ENCODE data around the gene XKR3.
"Not testable (repeated sequence)": the region's sequence is repeated elsewhere in the genome, so short reads cannot be mapped to it uniquely, and the experiment has no call there.

XKR3 gene

DNA sequence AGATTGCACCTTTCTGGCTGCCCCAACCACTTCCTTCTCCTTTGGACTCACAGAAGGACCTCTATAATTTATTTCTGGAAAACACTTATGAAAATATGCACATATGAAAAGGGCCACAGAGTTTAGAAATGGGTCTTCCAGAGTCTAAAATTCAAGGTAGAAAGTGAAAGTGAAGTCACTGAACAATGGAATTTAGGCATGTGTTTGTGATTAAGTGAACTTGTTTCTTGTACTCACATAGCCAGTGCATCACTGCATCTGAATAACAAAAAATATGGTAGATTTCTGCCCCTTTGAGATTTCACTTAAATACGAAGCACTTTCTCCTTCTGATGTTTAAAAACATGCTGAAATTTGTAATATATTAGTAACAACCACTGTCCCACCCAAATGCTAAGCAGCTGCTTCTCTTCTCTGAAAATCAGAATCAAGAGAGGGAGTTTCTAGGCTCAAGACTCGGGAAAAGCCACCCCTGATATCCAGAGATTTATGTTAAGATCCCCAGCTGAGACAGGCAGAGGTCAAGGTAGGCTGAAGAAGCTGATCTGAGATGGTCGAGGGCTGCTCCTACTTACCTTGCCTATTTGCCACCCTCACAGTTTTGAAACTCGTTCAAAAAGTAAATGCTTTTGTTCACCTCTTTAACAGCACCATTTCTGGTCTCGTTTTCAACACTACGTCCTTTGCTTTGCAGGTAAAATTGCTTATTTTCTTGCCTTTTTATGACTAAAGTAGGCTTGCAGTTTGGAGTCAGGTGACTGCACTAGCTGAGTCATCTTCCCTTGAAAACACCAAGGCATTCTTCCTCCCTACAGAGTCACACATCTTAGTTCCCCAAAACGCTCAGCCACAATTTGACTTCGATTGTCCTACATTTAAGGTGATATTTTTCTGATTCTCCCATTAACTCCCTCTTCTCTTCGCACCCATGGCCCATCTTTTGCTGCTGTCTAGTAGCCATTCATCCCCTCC is at the start of gene XKR3:
Gene XKR3 (minus strand): TSS at position 696 of the 972 bp plus-strand sequence. CDS start 17,338 bp downstream, outside the sequence.
- peak; percentile 6 for DNase-seq

DNA sequence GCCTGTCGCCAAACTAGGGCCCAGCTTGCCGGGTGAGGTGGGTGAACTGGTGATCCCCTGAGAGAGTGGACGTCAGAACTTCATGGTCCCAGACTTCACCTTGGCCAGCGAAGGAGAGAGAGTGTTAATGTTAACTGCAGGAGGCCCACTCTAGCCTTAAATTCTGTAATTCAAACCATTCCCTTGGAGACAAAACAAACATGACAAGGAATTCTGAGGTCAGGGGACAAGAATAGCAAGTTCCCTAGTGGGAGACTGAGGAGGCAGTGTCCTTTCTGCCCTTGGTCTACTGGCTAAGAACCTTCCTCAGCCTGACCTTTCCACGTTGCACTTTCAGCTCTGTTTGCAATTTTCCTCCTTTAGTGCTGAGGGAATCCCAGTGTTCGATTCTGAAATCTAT is 44.4 kb upstream of the XKR3 start:
- DNase-seq: not testable (repeated sequence)

DNA sequence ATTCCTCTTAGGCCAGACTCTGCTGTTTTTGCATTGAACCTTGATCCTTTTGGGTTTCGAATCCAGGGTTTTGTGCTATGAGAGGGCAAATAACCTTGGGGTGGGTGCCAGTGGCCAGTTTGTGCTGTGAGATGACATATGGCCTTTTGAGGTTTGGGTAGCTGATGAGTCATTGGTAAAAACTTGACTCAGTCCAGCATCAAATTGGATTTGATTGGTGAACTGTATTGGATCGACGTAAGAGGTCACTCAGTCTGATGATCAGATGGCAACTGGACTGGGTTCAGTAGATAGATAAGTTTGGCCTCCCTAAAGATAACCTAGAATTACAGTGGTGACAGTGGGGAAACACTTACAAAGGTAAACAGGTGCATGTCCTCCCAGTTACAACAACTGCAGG is 41.0 kb upstream of the XKR3 start:
- DNase-seq: no peak

DNA sequence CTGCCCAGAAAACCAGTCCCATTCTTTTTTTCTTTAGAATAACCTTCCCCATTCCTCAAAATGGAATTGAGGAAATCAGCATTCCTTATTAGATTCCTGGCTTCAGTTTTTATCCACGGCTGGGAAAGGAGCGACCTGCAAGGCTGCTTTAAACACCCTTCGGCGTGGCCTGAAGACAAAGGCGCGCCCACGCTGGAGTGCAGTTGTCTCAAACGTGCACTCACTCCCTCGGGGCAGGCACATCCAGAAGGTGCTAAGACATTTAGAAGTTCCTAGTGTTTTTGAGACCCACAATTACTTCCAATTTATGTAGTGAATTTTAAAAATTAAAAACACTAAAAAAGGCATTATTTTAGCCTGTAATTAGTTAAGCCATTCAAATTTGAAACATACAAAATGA is 31.6 kb upstream of the XKR3 start:
- not testable (repeated sequence) for DNase-seq

DNA sequence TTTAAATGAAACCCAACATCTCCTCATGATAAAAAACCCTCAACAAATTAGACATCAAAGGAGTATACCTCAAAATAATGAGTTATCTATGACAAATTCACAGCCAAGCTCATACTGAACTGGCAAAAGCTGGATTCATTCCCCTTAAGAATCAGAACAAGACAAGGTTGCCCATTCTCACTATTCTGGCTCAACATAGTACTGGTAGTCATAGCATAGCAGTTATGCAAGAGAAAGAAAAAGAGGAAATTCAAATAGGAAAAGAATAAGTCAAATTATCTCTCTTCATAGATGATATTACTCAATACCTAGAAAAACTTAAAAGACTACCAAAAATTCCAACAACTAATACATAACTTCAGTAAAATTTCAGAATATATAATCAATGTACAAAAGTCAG is 29.4 kb upstream of the XKR3 start:
- no peak for DNase-seq

DNA sequence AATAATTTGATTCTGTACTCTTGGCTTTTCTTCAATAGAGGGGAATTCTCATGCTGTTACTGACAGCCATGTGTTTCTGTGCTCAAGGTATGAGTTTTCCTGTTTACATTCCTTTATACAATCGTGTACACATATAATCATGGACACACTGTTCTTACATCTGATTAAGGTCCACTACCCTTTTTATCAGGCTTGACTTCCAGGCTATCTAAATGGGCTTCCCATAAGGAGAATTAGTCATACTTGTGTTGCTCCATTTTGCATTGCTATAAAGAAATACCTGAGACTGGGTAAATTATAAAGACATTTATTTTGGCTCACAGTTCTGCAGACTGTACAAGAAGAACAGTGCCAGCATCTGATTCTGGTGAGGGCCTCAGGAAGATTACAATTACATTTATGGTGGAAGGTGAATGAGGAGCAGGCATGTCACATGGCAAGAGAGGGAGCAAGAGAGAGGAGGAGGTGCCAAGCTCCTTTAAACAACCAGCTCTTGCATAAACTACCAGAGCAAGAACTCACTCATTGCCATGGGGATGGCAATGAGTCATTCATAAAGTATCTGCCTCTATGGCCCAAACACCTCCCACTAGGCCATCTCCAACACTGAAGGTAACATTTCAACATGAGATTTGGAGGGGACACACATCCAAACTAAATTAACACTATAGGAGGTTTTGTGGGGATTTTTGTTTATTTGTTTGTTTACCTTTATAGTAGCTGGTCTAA is 26.2 kb upstream of the XKR3 start:
- not testable (repeated sequence) for DNase-seq

DNA sequence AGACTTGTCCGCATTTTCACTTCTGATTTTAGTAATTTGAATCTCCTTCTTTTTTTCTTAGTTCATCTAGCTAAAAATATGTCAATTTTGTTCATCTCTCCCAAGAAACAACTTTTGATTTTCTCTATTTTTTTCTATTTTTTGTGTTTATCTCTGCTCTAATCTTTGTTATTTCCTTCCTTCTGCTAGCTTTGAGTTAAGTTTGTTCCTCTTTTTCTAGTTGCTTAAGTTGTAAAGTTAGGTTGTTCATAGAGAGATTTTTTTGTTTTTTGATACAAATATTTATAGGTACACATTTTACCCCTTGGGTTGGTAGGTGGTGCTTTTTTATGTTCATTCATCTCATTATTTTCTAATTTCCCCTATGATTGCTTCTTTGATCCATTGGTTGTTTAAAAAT is 22.1 kb upstream of the XKR3 start:
- no peak for DNase-seq

DNA sequence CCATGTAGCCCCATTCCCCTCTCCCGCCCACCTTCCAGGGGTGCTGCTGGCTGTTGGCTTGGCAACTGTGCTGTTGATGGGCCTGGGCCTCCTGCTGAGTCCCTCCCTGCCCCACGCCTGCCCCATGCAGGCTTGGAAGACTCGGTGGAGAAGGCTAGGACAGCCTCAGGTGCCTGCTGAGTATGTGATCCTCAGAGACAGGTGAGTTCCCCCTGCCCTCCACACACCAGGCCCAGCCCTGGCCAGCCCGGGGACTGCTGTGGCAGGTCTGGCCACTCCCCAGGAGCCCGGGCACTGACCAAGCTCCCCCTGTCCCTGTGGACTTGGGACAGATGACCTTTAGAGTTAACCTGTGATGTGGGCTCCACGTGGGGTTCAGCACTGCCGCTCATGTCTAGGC is 20.7 kb upstream of the XKR3 start:
- DNase-seq: no peak

DNA sequence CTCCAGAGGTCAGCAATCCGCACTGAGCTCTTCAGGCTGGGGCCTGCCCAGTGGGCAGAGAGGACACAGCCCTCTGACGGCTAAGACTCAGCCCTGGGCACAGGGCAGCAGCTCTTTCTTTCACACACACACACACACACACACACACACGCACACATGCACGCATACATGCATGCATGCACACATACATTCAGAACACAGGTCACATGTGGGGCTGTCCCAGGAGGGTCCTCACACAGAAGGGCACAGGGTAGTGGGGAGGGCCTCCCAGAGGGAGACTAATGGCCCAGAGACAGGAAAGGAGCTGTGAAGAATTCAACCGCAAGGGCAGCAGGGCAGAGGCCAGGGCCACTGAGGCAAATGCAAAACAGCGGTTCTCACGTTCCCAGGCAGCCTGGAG is 20.3 kb upstream of the XKR3 start:
- no peak for DNase-seq

DNA sequence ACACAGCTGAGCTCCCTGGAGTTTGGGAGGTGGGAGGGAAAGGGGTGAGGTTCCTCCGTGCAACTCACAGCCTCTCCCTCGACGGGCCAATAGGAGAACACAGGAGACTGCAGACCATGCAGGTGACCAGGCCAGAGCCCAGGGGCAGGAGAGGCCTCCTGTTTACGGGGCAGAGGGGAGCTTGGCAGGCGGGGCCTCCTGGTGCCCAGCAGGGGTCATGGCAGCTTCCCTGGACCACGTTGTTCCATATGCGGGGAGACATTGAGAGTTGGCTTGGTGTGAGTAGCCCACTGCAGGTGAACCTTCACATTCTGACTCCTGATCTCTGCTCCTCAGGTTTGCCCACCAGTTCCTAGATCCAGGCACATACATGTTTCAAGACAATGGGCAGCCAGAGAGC is 19.3 kb upstream of the XKR3 start:
- DNase-seq: no peak

DNA sequence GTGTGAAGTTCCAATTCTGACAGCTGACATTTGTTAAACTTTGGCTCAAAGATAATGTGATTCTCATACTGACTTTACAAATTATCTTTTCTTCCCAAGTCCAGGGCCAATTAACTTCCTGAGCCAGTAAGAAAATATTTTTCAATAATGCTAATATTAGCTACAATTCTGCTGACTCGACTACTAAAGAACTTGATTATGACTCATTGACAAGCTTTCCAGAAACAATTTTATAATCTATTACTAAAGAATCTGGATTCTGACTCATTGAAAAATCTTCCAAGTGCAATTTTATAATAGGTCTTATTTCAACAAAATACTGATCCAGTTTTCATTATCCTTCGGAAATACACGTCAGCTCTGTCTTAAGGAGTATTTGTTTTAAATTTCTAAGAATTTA is 12.9 kb upstream of the XKR3 start:
- DNase-seq: no peak

DNA sequence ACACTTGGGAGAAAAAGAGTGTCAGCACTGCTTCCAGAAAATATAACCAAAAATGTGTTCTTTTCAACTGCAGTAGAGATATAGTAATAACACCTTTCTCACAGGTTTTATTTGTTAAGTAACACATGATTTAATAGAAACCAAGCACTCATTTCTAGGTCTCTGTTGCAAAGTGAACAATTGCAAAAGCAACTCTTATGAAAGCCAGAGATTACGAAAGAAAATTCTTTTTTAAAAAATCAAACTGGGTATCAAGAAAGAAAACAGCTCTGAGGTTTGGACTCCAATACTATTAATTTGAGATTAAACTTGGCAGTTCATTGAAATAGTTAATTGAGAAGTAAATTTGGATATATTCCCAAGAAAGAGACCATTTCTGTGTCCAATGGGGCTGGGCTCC is 9.8 kb upstream of the XKR3 start:
- no peak for DNase-seq

DNA sequence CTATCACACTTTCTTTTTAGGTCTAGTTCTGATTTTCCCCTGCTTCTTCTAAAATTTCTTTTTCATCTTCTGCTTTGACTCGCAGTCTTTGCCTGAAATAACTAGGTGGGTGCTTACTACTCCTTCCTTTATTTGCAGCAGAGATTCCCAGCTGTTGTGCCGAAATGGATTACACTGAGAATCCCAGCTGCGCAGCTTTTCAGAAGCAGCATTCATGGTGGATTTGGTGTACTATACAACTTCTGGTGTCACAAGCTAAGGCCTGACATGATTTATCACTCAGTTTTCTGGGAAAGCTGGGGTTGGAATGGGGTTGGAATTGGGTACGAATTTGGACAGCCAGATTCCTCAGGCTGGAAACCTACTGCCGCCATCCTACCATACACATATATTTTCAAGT is 6.0 kb upstream of the XKR3 start:
- no peak for DNase-seq

DNA sequence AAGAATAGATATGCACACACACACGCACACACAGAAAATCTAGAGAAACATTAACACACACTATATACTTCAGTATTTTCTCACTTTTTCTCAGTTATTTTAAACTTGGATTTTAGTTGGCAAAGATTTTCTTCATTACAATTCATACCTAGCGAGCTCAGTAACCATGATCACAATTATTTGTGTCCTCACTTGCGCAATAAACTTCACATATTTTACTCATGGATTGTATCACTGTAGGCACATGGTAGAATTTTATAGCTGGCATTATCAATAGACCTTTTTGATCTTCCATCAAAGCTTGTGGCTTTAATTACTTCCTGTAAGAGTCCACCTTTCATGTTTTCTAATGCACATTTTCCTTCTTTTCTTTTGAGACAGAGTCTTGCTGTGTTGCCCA is 4.8 kb upstream of the XKR3 start:
- DNase-seq: no peak

DNA sequence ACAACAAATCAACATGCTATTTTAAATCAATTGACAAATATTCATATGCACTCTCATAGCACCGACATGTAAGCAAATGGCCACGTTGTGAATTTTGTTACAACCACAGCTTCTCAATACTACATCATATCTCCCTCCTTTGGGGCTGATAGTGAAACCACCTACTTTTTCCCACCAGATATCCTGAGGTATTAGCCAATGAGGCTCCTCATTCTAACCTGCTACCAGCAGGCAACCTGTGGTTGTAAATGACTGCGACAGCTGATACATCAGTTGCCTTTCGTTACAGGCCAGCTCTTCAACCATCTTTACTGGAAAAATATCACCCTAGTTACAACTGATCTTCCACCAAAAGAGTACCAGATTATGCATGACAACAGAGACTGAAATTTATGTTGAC is 3.7 kb upstream of the XKR3 start:
- DNase-seq: no peak

DNA sequence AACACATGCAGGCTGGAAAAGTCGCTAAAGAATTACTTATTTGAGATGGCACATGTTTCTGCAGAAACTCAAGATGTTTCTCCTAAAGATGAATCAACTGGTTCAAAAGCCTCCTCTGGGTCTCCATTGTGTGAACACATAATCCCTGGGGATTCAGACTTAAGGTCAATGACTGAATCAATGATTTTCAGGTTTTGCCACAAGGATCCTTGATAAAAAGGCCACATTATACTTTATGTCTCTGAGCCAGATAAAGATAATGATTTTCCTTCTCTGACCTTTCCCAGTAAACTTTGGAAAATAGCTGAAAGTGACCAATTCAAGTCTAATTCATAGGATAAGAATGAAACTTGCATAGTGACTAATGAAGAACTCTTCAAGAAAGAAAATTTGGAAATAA is 2.3 kb upstream of the XKR3 start:
- no peak for DNase-seq

DNA sequence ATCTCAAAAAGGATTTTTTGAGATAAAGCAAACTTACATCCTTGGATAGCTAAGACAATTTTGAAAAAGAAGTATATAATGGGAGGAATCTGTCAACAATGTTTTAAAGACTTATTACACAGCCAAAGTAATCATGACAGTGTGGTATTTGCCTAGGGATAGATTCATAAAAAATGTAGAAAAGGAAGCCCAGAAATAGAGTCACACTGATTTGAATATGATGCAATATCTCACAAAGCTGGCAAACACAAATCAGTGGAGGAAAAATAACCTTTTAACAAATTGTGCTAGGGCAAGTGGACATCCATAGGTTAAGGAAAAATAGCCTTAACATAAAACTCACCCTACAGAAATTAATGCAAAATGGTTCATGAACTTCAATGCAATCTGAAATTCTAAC is 6.0 kb downstream of the XKR3 start:
- no peak for DNase-seq

DNA sequence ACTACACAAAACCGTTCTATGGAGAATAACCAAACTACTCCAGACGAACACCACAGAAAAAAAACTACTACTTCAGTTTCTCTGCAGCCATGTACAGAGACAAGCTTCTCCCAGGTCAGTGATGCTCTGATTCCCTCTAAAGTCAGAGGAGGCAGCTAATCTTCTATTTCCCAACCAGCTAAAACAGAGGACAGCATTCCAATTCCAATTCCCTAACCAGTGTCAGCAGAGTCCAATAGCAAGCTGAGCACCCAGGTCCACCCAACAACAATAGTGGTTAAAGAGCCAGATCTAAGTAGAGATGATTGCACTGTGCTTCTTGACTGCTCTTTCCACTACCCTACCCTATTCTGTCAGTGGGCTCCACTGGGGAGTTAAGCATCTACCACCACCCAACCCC is 6.7 kb downstream of the XKR3 start:
- no peak for DNase-seq

DNA sequence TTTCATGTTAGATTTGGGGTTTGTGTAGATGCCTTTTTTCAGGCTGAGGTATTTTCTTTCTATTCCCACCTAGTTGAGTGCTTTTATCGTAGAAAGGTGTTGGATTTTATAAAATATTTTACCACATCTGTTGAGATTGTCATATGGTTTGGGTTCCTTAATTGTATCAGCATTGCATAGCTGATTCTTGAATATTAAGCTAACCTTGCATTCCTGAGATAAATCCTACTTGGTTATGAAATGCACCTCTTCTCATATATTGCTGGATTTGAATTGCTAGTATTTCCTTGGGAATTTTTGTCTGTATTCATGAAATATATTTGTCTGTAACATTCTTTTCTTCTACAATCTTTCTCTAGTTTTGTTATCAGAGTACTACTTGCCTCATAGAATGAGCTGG is 10.1 kb downstream of the XKR3 start:
- DNase-seq: no peak

DNA sequence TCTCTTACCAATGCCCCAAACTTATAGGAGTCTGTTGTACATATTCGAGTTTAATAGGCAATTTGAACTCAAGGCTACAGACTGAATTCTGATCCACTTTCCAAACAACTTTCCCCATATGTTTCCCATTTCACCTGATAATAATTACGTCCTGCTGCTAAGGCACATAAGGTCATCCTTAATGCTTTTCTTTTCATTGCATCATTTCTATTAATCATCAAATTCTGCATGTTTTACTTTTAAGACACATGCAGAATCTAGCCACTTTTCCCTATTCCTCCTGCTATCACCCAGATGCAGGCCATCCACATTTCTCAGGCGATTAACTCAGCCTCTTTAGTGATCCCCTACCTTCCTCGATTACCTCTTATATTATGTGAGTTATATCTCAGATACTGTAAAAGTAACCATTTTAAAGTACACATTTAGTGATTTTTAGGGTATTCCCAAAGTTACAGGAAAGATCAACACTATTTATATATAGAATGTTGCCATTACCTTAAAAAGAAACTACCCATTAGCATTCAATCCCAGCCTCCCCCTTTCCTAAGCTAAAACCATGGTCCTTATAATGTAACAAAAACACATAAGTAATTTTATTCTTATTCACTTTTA is 14.9 kb downstream of the XKR3 start:
- no peak for DNase-seq

DNA sequence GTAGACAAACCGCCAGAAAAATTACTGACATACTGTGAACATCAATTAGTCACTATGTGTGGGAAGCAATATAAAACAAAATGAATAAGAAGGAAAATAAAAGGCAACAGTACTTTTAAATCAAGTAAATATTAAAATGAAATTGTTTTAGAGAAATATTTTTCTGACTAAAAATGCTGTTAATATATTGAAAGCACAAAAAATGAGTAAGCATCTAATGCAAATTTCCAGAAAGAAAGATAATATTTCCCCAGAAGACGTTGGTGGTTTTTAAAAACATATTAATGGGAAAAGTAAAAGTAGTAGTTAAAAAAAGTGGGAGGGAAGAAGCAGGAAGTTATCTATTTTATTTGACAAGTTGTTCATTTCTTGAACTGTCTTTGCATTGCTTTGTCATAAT is 16.5 kb downstream of the XKR3 start:
- DNase-seq: no peak

DNA sequence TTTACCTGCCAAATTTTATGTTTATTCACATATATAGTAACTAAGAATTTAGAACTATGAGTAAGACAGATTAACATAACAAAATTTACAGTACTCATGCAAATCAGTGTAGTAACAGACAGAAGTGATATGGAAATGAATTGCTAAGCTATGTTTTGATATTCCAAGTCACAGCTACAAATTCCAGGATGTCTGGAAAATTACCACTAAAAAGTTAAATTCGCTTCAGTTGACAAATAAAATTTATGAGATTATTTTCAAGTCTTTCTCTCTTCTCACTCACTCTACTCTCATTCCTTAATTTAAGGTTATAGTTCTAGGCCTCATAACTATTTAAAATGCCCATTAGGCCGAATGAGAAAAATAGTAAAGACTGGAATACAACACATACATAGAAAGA is 18.1 kb downstream of the XKR3 start:
- no peak for DNase-seq

DNA sequence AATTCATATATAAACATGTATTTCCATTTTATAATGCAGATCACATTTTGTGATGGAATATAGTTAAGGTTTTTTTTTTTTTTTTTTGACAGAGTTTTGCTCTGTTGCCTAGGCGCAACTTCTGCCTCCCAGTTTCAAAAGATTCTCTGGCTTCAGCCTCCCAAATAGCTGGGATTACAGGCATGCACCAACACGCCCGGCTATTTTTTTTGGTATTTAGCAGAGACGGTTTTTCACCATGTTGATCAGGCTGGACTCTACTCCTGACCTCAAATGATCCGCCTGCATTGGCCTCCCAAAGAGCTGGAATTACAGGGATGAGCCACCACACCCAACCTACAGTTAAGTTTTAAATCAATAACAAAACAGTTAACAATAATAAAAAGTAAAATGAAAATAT is 18.8 kb downstream of the XKR3 start:
- DNase-seq: no peak

DNA sequence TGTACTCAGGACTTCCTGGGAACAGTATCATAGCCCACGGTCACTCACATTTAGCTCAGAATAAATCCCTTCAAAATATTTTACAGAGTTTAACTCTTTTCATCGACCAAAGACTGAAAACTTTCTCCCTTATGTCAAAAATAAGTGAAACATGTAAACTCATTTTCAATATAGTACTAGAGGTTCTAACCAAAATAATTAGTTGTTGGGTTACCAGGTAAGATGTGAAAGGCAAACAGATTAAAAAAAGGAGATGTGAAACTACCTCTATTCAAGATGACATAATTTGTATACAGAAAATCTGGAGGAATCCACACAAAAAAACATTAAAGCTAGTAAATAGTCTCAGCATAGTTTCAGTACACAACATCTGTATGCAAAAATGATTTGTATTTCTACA is 20.3 kb downstream of the XKR3 start:
- no peak for DNase-seq

Data from stimulated activated CD4-positive, alpha-beta T cell treated with anti-CD3 and anti-CD28 coated beads, Interleukin-15, amount 100 ng/mL, for 24 hours (primary cell).